ENCODE measurements around the gene RAI14.

Gene RAI14

DNA sequence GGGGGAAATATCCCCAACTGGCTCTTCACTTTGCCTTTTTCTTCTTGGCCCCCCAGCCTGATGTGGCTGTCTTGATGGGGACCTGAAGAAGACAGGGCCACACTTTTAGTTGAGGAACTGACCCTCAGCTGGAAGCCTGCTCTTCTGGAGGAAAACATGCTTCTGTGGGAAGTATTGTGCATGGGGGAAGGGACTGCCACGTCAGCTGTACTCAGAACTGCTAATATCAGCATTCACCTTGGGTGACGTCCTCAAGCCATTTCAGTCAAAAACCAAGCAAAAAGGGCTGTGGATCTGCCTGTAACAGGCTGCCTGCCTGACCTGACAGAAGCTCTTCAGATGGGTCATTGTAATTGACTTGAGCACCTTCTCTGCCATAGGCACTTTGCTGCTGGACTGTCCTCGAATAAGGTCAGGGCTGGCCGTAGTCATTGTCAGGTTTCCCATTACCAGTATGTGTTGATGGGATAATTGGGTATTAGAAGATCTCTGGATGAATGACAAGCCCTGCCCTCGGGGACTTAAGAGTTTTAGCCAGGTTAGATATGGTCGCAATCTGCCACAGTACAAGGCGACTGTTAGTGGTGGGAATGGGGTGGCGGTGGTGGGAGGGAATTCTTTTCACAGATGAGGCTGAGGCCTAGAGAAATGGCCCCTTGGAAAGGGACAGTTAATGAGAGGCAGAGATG is 10.4 kb downstream of the RAI14 start:
- no peak overlapping the region for H3K4me2 ChIP-seq (ENCODE audit: low read depth, low read length)
- H3K4me3 ChIP-seq (ENCODE audit: low read length) = no peak overlapping the region
- no peaks in the 10 kb centered on the region for H3K36me3 ChIP-seq (replicated peaks; ENCODE audit: insufficient read depth, low read length)
- H3K9me3 ChIP-seq (replicated peaks; ENCODE audit: insufficient read depth, low read length) = no peaks in the 10 kb centered on the region
- TF ChIP-seq EZH2 (optimal IDR thresholded peaks at IDR 0.05; ENCODE audit: low read depth, low read length) (no peak), EZH2phosphoT487 (IDR thresholded peaks at IDR 0.05; ENCODE audit: low read length) (no peak)
- TF ChIP-seq, protein P1, sequence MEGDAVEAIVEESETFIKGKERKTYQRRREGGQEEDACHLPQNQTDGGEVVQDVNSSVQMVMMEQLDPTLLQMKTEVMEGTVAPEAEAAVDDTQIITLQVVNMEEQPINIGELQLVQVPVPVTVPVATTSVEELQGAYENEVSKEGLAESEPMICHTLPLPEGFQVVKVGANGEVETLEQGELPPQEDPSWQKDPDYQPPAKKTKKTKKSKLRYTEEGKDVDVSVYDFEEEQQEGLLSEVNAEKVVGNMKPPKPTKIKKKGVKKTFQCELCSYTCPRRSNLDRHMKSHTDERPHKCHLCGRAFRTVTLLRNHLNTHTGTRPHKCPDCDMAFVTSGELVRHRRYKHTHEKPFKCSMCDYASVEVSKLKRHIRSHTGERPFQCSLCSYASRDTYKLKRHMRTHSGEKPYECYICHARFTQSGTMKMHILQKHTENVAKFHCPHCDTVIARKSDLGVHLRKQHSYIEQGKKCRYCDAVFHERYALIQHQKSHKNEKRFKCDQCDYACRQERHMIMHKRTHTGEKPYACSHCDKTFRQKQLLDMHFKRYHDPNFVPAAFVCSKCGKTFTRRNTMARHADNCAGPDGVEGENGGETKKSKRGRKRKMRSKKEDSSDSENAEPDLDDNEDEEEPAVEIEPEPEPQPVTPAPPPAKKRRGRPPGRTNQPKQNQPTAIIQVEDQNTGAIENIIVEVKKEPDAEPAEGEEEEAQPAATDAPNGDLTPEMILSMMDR (IDR thresholded peaks at IDR 0.05; ENCODE audit: low read length) = no peak
- H3K9ac ChIP-seq (ENCODE audit: low read length) = no peak overlapping the region
- H4K20me1 ChIP-seq (ENCODE audit: insufficient read depth, low read length) = no peaks in the 10 kb centered on the region
- no peaks in the 10 kb centered on the region for H3K27me3 ChIP-seq (replicated peaks; ENCODE audit: insufficient read depth, low read length)
- no peak overlapping the region for H3K27ac ChIP-seq (ENCODE audit: low read length)
- H3K79me2 ChIP-seq (ENCODE audit: low read length) = 0 out of 2 replicates have a peak, but pooled peaks cover 5% of the 10 kb centered on the region
- H2AFZ ChIP-seq (ENCODE audit: low read length) = no peak overlapping the region
- H3F3A ChIP-seq (ENCODE audit: insufficient read depth, low read length) = no peaks in the 10 kb centered on the region
- no peaks in the 10 kb centered on the region for H3K4me1 ChIP-seq (ENCODE audit: low read length)
- H3K9me2 ChIP-seq (replicated peaks; ENCODE audit: insufficient read depth, low read length) = no peaks in the 10 kb centered on the region
- DNase-seq = no peak

DNA sequence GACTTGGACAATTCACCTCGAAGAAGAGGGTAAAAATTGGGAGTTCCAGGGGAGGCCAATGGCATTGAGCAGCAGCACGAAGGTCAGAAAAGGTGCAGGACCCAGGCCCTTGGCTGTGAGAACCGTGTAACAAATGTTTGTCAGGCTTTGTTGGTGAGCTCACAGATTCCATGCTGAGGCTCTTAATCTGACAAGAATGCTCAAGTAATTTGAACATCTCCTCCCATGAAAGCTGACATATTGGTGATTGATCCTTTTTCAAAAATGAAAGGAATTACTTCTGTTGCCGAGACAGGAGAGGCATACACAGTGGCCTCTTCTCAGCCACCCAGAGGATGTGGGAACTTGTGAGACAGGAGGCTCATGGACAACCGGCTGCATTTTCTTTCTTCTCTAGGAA is 11.6 kb downstream of the RAI14 start:
- Histone ChIP-seq H3K79me2 (ENCODE audit: low read length) (no peaks in the 10 kb centered on the region), H3K27me3 (replicated peaks; ENCODE audit: insufficient read depth, low read length) (no peaks in the 10 kb centered on the region), H3K9ac (ENCODE audit: low read length) (no peak overlapping the region), H3K27ac (ENCODE audit: low read length) (no peak overlapping the region), H3K36me3 (replicated peaks; ENCODE audit: insufficient read depth, low read length) (no peaks in the 10 kb centered on the region), H3K9me3 (replicated peaks; ENCODE audit: insufficient read depth, low read length) (no peaks in the 10 kb centered on the region), H3K4me2 (ENCODE audit: low read depth, low read length) (no peak overlapping the region), H2AFZ (ENCODE audit: low read length) (no peak overlapping the region), H3K9me2 (replicated peaks; ENCODE audit: insufficient read depth, low read length) (no peaks in the 10 kb centered on the region), H3F3A (ENCODE audit: insufficient read depth, low read length) (no peaks in the 10 kb centered on the region), H3K4me3 (ENCODE audit: low read length) (no peak overlapping the region), H3K4me1 (ENCODE audit: low read length) (no peaks in the 10 kb centered on the region), H4K20me1 (ENCODE audit: insufficient read depth, low read length) (no peaks in the 10 kb centered on the region)
- no peak for TF ChIP-seq EZH2phosphoT487 (IDR thresholded peaks at IDR 0.05; ENCODE audit: low read length)
- TF ChIP-seq EZH2 (optimal IDR thresholded peaks at IDR 0.05; ENCODE audit: low read depth, low read length) = no peak
- TF ChIP-seq, protein P1 (IDR thresholded peaks at IDR 0.05; ENCODE audit: low read length) = no peak
- no peak for DNase-seq

DNA sequence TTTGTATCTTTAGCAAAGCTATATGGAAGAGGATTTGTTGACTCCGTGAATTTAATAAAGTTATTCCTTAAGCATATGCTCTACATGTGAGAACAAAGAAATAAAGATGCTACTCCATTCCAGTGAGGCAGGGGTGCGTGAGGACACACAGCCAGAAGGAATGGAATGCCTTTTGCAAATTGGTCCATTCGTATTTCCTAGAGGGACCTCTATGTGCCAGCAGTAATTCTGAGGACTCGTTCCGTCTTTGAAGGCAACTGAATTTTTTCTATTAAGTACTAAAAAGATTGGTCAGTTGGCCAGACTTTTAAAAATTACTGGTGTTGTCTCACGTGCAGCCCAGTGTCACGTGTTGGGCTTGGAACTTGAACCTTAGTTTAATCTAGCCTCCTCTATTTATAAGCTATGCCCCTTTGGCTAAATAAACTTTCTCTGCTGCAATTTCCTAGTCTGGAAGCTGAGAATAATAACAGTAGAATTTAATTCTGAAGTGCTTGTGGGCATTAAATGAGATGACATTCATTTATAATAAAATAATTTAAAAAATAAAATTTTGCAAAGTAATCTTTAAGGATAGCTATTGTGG is 13.9 kb downstream of the RAI14 start:
- Histone ChIP-seq H3K9ac (ENCODE audit: low read length) (no peak overlapping the region), H3F3A (ENCODE audit: insufficient read depth, low read length) (no peaks in the 10 kb centered on the region), H3K36me3 (replicated peaks; ENCODE audit: insufficient read depth, low read length) (no peaks in the 10 kb centered on the region), H3K9me2 (replicated peaks; ENCODE audit: insufficient read depth, low read length) (no peaks in the 10 kb centered on the region), H3K4me1 (ENCODE audit: low read length) (no peaks in the 10 kb centered on the region), H3K4me2 (ENCODE audit: low read depth, low read length) (no peak overlapping the region), H4K20me1 (ENCODE audit: insufficient read depth, low read length) (no peaks in the 10 kb centered on the region), H3K79me2 (ENCODE audit: low read length) (no peaks in the 10 kb centered on the region), H3K27me3 (replicated peaks; ENCODE audit: insufficient read depth, low read length) (no peaks in the 10 kb centered on the region), H3K27ac (ENCODE audit: low read length) (no peak overlapping the region), H2AFZ (ENCODE audit: low read length) (no peak overlapping the region), H3K9me3 (replicated peaks; ENCODE audit: insufficient read depth, low read length) (no peaks in the 10 kb centered on the region), H3K4me3 (ENCODE audit: low read length) (no peak overlapping the region)
- no peak for DNase-seq
- TF ChIP-seq EZH2 (optimal IDR thresholded peaks at IDR 0.05; ENCODE audit: low read depth, low read length) (no peak), EZH2phosphoT487 (IDR thresholded peaks at IDR 0.05; ENCODE audit: low read length) (no peak)
- TF ChIP-seq, protein P1 (IDR thresholded peaks at IDR 0.05; ENCODE audit: low read length) = no peak

All from MM.1S (cell line).